ENCODE results near the gene RAD52.

GRCh38 chr12:931060-931459 is 18.4 kb downstream of the RAD52 start:
- TF ChIP-seq TAF1 (IDR thresholded peaks at IDR 0.05; ENCODE audit: low read depth, low read length) (no peak), POLR2AphosphoS5 (IDR thresholded peaks at IDR 0.05; ENCODE audit: low read depth, low read length) (no peak), POLR2A (IDR thresholded peaks at IDR 0.05; ENCODE audit: low read depth, low read length) (no peak)

All from GM12891 (cell line).